ENCODE data around the gene EIF4G2. TPM values are rescaled to one million over a fixed set of nuclear protein-coding genes. Genes with fewer than 3 reads are reported as not detected.
A peak's percentile ranks its signal among the peaks of the same experiment; 100 is the strongest.

Gene EIF4G2
- total RNA-seq, 4 donors from 2014 or later = 397 to 521 (median 465) TPM

DNA sequence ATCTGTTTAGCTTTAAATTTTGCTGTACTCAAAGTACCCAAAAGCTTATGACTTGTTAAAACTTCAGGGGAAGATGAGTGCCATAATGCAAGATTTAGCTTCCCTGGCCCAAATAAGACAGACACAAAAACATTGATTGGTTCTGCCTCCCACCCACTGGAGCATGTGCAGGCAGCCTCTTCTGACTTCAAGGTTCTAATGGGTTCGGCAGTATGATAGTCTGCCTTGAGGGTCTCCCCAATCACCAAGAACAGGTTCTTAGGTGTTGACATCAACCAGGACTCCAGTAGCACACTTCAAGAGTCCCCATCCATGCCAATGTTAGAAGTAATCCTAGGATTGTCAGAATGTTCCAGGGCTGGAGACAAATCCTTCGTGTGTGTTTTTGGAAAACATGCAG is 12.5 kb downstream of the EIF4G2 start:
- Histone ChIP-seq H3K27ac (no peak overlapping the region), H3K27me3 (no peaks in the 10 kb centered on the region), H3K4me3 (no peak overlapping the region), H3K4me1 (peaks cover 0 to 5% of the 10 kb centered on the region in 2 donors), H3K9me3 (no peaks in the 10 kb centered on the region), H3K36me3 (peaks cover 14 to 52% of the 10 kb centered on the region in 2 donors)
- in situ Hi-C loops (cut with MboI; ENCODE audit: low sequenced_read_pairs in 4 of 4) (loop anchor here (10.0 to 25.0 kb wide), 3 partner anchors 229 to 991 kb away; no protein-coding TSS in a partner anchor), intact Hi-C loops (cut with DNase I; ENCODE audit: low total_unique reads) (no loop called here)
- TF ChIP-seq POLR2A (IDR thresholded peaks at IDR 0.05) = no peak
- TF ChIP-seq, protein P1, sequence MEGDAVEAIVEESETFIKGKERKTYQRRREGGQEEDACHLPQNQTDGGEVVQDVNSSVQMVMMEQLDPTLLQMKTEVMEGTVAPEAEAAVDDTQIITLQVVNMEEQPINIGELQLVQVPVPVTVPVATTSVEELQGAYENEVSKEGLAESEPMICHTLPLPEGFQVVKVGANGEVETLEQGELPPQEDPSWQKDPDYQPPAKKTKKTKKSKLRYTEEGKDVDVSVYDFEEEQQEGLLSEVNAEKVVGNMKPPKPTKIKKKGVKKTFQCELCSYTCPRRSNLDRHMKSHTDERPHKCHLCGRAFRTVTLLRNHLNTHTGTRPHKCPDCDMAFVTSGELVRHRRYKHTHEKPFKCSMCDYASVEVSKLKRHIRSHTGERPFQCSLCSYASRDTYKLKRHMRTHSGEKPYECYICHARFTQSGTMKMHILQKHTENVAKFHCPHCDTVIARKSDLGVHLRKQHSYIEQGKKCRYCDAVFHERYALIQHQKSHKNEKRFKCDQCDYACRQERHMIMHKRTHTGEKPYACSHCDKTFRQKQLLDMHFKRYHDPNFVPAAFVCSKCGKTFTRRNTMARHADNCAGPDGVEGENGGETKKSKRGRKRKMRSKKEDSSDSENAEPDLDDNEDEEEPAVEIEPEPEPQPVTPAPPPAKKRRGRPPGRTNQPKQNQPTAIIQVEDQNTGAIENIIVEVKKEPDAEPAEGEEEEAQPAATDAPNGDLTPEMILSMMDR (IDR thresholded peaks at IDR 0.05 in 4 of 5, conservative IDR thresholded peaks at IDR 0.05 in 1 of 5) = no peak
- no peak for ATAC-seq
- no peak for DNase-seq

DNA sequence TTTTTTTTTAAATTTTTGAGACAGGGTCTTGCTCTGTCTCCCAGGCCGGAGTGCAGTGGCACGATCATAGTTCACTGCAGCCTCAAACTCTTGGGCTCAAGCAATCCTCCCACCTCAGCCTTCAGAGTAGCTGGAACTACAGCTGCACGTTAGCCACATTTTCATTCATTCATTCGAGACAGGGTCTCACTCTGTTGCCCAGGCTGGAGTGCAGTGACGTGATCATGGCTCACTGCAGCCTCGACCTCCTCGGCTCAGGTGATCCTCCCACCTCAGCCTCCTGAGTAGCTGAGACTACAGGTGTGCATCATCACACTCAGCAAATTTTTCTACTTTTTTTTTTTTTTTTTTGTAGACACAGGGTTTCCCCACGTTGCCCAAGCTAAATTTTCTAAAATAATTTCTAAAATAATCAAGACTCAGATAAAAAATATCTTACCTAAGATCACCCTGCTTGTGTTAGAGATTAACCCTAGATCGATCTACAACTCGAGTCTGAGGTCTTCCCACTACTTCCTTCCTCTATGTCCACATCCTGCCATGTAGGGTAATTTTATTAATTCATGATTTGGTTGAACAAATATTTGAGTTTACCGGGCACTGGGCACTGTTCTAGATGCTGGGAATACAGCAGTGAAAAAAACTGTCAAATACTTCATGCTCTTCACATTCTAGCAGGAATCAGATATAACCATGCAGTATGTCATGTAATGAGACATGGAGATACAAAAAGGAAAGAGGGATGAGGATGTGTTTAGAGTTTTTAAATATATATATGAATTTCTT is 15.1 kb downstream of the EIF4G2 start:
- H3K9me3 ChIP-seq = no peaks in the 10 kb centered on the region
- peaks cover 0 to 5% of the 10 kb centered on the region in 2 donors for H3K4me1 ChIP-seq
- H3K27ac ChIP-seq = no peak overlapping the region
- H3K4me3 ChIP-seq = no peak overlapping the region
- ATAC-seq (no peak), DNase-seq (no peak)
- in situ Hi-C loops (cut with MboI; ENCODE audit: low sequenced_read_pairs in 4 of 4) (loop anchor here (5.0 to 25.0 kb wide), 5 partner anchors 229 to 994 kb away; no protein-coding TSS in a partner anchor), intact Hi-C loops (cut with DNase I; ENCODE audit: low total_unique reads) (loop anchor here (2.0 to 5.0 kb wide), 2 partner anchors 23 to 994 kb away; no protein-coding TSS in a partner anchor)
- H3K27me3 ChIP-seq = no peaks in the 10 kb centered on the region
- H3K36me3 ChIP-seq = peaks cover 0 to 27% of the 10 kb centered on the region in 2 donors
- no peak for TF ChIP-seq POLR2A (IDR thresholded peaks at IDR 0.05)
- TF ChIP-seq, protein P1 (IDR thresholded peaks at IDR 0.05 in 4 of 5, conservative IDR thresholded peaks at IDR 0.05 in 1 of 5) = no peak

DNA sequence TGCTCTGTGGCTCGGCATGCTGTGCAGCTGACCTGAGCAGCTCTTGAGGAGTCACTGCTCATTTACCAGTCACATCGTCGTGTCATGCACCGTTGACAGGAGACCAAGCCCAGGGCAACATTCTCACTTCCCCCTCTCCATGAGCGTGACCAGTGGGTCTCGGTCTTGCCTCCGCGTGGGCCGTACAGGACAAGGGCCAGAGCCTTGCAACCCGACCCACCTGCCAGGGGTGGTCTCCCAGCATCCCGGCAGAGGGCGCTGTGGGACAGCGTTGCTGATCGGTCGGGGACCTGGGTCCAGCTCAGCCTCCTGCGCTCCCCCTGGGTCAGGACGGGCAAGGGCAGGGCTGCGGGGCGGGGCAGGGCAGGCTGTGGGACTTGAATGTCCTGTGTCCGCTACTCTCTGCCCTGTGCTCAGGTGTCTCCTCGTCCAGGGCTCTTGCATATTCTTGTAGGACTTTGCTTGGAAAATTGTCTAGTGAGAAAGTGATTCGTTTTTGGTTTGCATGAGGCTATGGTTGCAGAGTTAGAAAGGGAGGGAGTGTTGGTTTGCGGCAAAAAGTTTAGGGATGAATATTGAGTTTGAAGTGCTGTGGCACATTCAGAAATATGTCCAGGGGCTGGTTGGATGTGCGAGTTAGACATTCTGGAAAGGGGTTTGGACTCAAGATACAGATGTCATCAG is 16.2 kb downstream of the EIF4G2 start:
- Histone ChIP-seq H3K27me3 (no peaks in the 10 kb centered on the region), H3K36me3 (peaks cover 0 to 16% of the 10 kb centered on the region in 2 donors), H3K9me3 (no peaks in the 10 kb centered on the region), H3K27ac (no peak overlapping the region), H3K4me1 (peaks cover 0 to 5% of the 10 kb centered on the region in 2 donors), H3K4me3 (peak overlapping the region in 1 of 4 donors; percentile 17)
- ATAC-seq = peak; percentile 84 to 95
- intact Hi-C loops (cut with DNase I; ENCODE audit: low total_unique reads) (loop anchor here (1.0 to 5.0 kb wide), 5 partner anchors 22 to 995 kb away; no protein-coding TSS in a partner anchor), in situ Hi-C loops (cut with MboI; ENCODE audit: low sequenced_read_pairs in 4 of 4) (loop anchor here (5.0 to 25.0 kb wide), 5 partner anchors 230 to 995 kb away; no protein-coding TSS in a partner anchor)
- DNase-seq = peak; percentile 63 to 80
- TF ChIP-seq POLR2A (IDR thresholded peaks at IDR 0.05) = no peak
- TF ChIP-seq, protein P1 (IDR thresholded peaks at IDR 0.05 in 4 of 5, conservative IDR thresholded peaks at IDR 0.05 in 1 of 5) = peak; percentile 88 to 96 (median 93)

DNA sequence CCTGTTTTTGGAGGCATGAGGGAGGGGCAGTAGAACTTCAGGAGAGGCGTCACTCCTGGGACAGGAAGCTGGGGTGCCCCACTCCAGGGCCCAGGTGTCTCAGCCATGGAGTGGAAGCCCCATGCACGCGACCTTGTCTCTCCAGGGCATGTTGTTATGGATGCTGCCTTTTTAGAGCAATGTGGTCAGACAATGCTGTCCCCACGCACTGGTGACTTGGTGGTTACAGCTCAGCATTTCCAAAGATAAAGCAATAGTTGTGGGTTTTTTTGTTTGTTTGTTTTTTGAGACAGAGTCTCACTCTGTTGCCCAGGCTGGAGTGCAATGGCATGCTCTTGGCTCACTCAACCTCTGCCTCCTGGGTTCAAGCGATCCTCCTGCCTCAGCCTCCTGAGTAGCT is 22.3 kb downstream of the EIF4G2 start:
- no peak for DNase-seq
- in situ Hi-C loops (cut with MboI; ENCODE audit: low sequenced_read_pairs in 4 of 4) (loop anchor here in 3 of 4 donors (25.0 kb wide), 1 partner anchor 1001 kb away; no protein-coding TSS in a partner anchor), intact Hi-C loops (cut with DNase I; ENCODE audit: low total_unique reads) (no loop called here)
- no peaks in the 10 kb centered on the region for H3K27me3 ChIP-seq
- no peak overlapping the region for H3K27ac ChIP-seq
- H3K4me3 ChIP-seq = no peak overlapping the region
- H3K4me1 ChIP-seq = peaks cover 7 to 8% of the 10 kb centered on the region in 2 donors
- H3K9me3 ChIP-seq = no peaks in the 10 kb centered on the region
- H3K36me3 ChIP-seq = no peaks in the 10 kb centered on the region
- no peak for ATAC-seq
- TF ChIP-seq, protein P1 (IDR thresholded peaks at IDR 0.05 in 4 of 5, conservative IDR thresholded peaks at IDR 0.05 in 1 of 5) = no peak
- no peak for TF ChIP-seq POLR2A (IDR thresholded peaks at IDR 0.05)

All from gastrocnemius medialis (tissue), 4 donors.